Endodermal cell (in vitro differentiated cells): ENCODE results near the gene NPAS4. TPM values are rescaled to one million over a fixed set of nuclear protein-coding genes. Genes with fewer than 3 reads are reported as not detected.
"Not testable (repeated sequence)": the region's sequence is repeated elsewhere in the genome, so short reads cannot be mapped to it uniquely, and the experiment has no call there.

Source experiments
- DNase-seq: peaks from one replicate; pipeline ENCODE4 v3.0.0-alpha.2; 2017
- H3K27ac ChIP-seq: 2 replicates; pipeline ENCODE4 v1.5.1; 2013; ENCODE audit warnings: mild to moderate bottlenecking, low read depth, low read length, moderate library complexity
- H3K27me3 ChIP-seq: 2 replicates; pipeline ENCODE4 v1.6.1; 2013; ENCODE audit warnings: mild to moderate bottlenecking, low read length, moderate library complexity; ENCODE audit not compliant: insufficient read depth, control insufficient read depth, poor library complexity, severe bottlenecking
- H3K36me3 ChIP-seq: 2 replicates; pipeline ENCODE4 v1.7.0; 2013; ENCODE audit warnings: mild to moderate bottlenecking, low read length, moderate library complexity; ENCODE audit not compliant: control insufficient read depth, insufficient read depth
- H3K4me1 ChIP-seq: one replicate; pipeline ENCODE4 v1.7.0; 2013; ENCODE audit warnings: low read length; ENCODE audit not compliant: control insufficient read depth, insufficient read depth
- H3K4me3 ChIP-seq: 2 replicates; pipeline ENCODE4 v1.5.1; 2013; ENCODE audit warnings: mild to moderate bottlenecking, low read length, moderate library complexity
- H3K9ac ChIP-seq: 2 replicates; pipeline ENCODE4 v1.6.1; 2013; ENCODE audit warnings: mild to moderate bottlenecking, low read length, moderate library complexity; ENCODE audit not compliant: poor library complexity, severe bottlenecking; ENCODE audit errors: extremely low read depth
- H3K9me3 ChIP-seq: 2 replicates; pipeline ENCODE4 v1.6.1; 2013; ENCODE audit warnings: mild to moderate bottlenecking, low read length, moderate library complexity; ENCODE audit not compliant: control insufficient read depth
- H3K27ac Mint-ChIP-seq: 2 replicates; pipeline ENCODE4 v1.8.0; 2020; ENCODE audit warnings: mixed read lengths
- H3K27me3 Mint-ChIP-seq: 2 replicates; pipeline ENCODE4 v1.8.0; 2021; ENCODE audit warnings: mild to moderate bottlenecking, mixed read lengths; ENCODE audit not compliant: insufficient read depth
- H3K36me3 Mint-ChIP-seq: 2 replicates; pipeline ENCODE4 v1.8.0; 2020; ENCODE audit warnings: low read depth, mixed read lengths
- H3K4me1 Mint-ChIP-seq: 2 replicates; pipeline ENCODE4 v1.8.0; 2020; ENCODE audit warnings: mixed read lengths
- H3K4me3 Mint-ChIP-seq: 2 replicates; pipeline ENCODE4 v1.8.0; 2020; ENCODE audit warnings: mild to moderate bottlenecking, moderate library complexity, mixed read lengths
- H3K9me3 Mint-ChIP-seq: 2 replicates; pipeline ENCODE4 v1.8.0; 2020; ENCODE audit warnings: mild to moderate bottlenecking, mixed read lengths
- CTCF ChIP-seq: fragments of 200-600 bp; sonication (generic); conservative IDR thresholded peaks from 2 replicates; pipeline ENCODE4 v1.5.0; 2021; ENCODE audit warnings: antibody characterized with exemption, mild to moderate bottlenecking
- WGBS, 2 experiments: methylation state at CpG; one replicate each; pipeline versions ENCODE4 v1.1.5 to v1.1.7; 2013; ENCODE audit warnings: missing lambda C conversion rate in 2 of 2, mixed read lengths in 1 of 2; ENCODE audit not compliant: insufficient coverage in 1 of 2, insufficient read length in 1 of 2; 5-methylcytosine and 5-hydroxymethylcytosine counted together
- total RNA-seq, 2 donors: library from RNA; stranded (reverse); fragmentation: NEBNext Ultra II Directional in 1 of 2; extraction: Animal tissue kit (Norgen Biotek cat#: 25700) in 1 of 2; gene quantifications; 2 replicates in 1 of 2; 3 replicates in 1 of 2; pipeline ENCODE4 v1.2.1, GENCODE V29; 2021

NPAS4 gene
- total RNA-seq, 2 donors from 2014 or later = not detected

- H3K4me3 Mint-ChIP-seq = no peak overlapping the region
- H3K4me1 Mint-ChIP-seq = no peaks in the 10 kb centered on the region
- no peak for TF ChIP-seq CTCF
- Histone ChIP-seq H3K4me3 (no peak overlapping the region), H3K9me3 (peaks cover 22% of the 10 kb centered on the region), H3K27me3 (no peaks in the 10 kb centered on the region), H3K36me3 (no peaks in the 10 kb centered on the region), H3K27ac (no peak overlapping the region), H3K9ac (no peak overlapping the region), H3K4me1 (no peaks in the 10 kb centered on the region)
- peaks cover 28% of the 10 kb centered on the region for H3K27me3 Mint-ChIP-seq
- DNase-seq = no peak
- peaks cover 16% of the 10 kb centered on the region for H3K9me3 Mint-ChIP-seq
- no peaks in the 10 kb centered on the region for H3K36me3 Mint-ChIP-seq
- H3K27ac Mint-ChIP-seq = no peak overlapping the region
Measured at GRCh38 chr11:66462010-66462409, 41.2 kb downstream of the NPAS4 start.

GRCh38 chr11:66462911-66463310 is 42.1 kb downstream of the NPAS4 start:
- Histone ChIP-seq H3K9me3 (peaks cover 22% of the 10 kb centered on the region), H3K27me3 (no peaks in the 10 kb centered on the region), H3K4me1 (no peaks in the 10 kb centered on the region), H3K36me3 (no peaks in the 10 kb centered on the region), H3K9ac (no peak overlapping the region), H3K4me3 (no peak overlapping the region), H3K27ac (no peak overlapping the region)
- no peak for DNase-seq
- Mint-ChIP-seq H3K4me3 (no peak overlapping the region), H3K27ac (no peak overlapping the region), H3K9me3 (peaks cover 16% of the 10 kb centered on the region), H3K4me1 (no peaks in the 10 kb centered on the region), H3K27me3 (peaks cover 28% of the 10 kb centered on the region), H3K36me3 (no peaks in the 10 kb centered on the region)
- 87 to 91% methylated on average over 3 of the region's 3 CpGs for WGBS, 2 experiments
- no peak for TF ChIP-seq CTCF

GRCh38 chr11:66464116-66464515 is 43.3 kb downstream of the NPAS4 start:
- H3K27me3 Mint-ChIP-seq = peaks cover 22% of the 10 kb centered on the region
- not testable (repeated sequence) for H3K4me1 ChIP-seq, H3K9ac ChIP-seq, H3K4me3 ChIP-seq, H3K27me3 ChIP-seq, H3K4me3 Mint-ChIP-seq, DNase-seq, H3K4me1 Mint-ChIP-seq, H3K27ac ChIP-seq, H3K36me3 Mint-ChIP-seq, H3K36me3 ChIP-seq, H3K27ac Mint-ChIP-seq
- H3K9me3 ChIP-seq = peaks cover 22% of the 10 kb centered on the region
- 90 to 92% methylated on average over 2 to 4 of the region's 5 CpGs for WGBS, 2 experiments
- peaks cover 16% of the 10 kb centered on the region for H3K9me3 Mint-ChIP-seq

GRCh38 chr11:66464916-66465315 is 44.1 kb downstream of the NPAS4 start:
- Histone ChIP-seq H3K36me3 (no peaks in the 10 kb centered on the region), H3K4me3 (no peak overlapping the region), H3K27ac (no peak overlapping the region), H3K9me3 (peaks cover 22% of the 10 kb centered on the region), H3K27me3 (no peaks in the 10 kb centered on the region), H3K9ac (no peak overlapping the region), H3K4me1 (no peaks in the 10 kb centered on the region)
- no peak for TF ChIP-seq CTCF
- Mint-ChIP-seq H3K4me1 (peaks cover under 1% of the 10 kb centered on the region), H3K4me3 (no peak overlapping the region), H3K36me3 (no peaks in the 10 kb centered on the region), H3K9me3 (peaks cover 16% of the 10 kb centered on the region), H3K27me3 (peaks cover 16% of the 10 kb centered on the region), H3K27ac (no peak overlapping the region)
- 92% methylated on average over 1 of the region's 1 CpG; no CpG with 5 or more reads in 1 of the 2 experiments for WGBS, 2 experiments
- DNase-seq = no peak
